SU-DHL-6 (cell line): Measurements from ENCODE around the gene DLG1.

Experiments
- EZH2phosphoT487 ChIP-seq: fragments of 200-600 bp; sonication (generic), shearing (Covaris generic); conservative IDR thresholded peaks from 2 replicates; pipeline ENCODE4 v1.6.1; 2018; ENCODE audit warnings: mild to moderate bottlenecking, antibody characterized with exemption, low read length, moderate library complexity, mixed read lengths
- TF ChIP-seq, protein P1 (sequence below): fragments of 200-600 bp; sonication (generic); IDR thresholded peaks from one replicate; pipeline ENCODE4 v1.5.1; 2017; ENCODE audit warnings: antibody characterized with exemption, mild to moderate bottlenecking, low read length, moderate library complexity; ENCODE audit not compliant: insufficient read depth, poor library complexity, severe bottlenecking

DNA sequence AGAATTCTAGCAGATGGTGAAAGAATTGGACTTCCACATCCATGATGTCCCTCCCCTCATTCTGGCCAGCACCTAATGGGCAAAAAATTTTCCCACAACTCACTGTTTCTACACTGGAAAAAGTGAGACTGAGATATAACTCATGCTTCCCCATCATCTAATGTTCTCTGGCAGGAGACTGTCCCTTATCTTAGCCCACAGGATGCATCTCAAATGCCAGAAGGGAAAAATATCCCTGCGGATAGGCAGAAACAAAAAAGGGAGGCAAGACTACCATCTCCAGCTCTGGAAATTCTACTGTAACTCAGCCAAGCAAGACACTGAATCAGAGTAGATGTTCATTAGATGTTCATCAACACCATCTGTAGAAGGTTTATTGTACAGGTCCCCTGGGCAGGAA lies 58.6 kb downstream of the DLG1 start:
- TF ChIP-seq, protein P1, sequence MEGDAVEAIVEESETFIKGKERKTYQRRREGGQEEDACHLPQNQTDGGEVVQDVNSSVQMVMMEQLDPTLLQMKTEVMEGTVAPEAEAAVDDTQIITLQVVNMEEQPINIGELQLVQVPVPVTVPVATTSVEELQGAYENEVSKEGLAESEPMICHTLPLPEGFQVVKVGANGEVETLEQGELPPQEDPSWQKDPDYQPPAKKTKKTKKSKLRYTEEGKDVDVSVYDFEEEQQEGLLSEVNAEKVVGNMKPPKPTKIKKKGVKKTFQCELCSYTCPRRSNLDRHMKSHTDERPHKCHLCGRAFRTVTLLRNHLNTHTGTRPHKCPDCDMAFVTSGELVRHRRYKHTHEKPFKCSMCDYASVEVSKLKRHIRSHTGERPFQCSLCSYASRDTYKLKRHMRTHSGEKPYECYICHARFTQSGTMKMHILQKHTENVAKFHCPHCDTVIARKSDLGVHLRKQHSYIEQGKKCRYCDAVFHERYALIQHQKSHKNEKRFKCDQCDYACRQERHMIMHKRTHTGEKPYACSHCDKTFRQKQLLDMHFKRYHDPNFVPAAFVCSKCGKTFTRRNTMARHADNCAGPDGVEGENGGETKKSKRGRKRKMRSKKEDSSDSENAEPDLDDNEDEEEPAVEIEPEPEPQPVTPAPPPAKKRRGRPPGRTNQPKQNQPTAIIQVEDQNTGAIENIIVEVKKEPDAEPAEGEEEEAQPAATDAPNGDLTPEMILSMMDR: no peak
- TF ChIP-seq EZH2phosphoT487: no peak
